K562 (cell line): ENCODE measurements around the gene ROR2.

Source experiments
- POLR2A ChIP-seq: fragments of 450-650 bp; conservative IDR thresholded peaks from 2 replicates; pipeline ENCODE4 v1.6.1; 2016
- RAD21 ChIP-seq, 2 experiments: fragments of 250-450 bp in 1 of 2; fragments of 450-650 bp in 1 of 2; sonication (Bioruptor Pico) in 1 of 2; formaldehyde crosslinking in 1 of 2; IDR thresholded peaks in 1 of 2; conservative IDR thresholded peaks in 1 of 2; 2 replicates each; pipeline versions ENCODE4 v1.4.0 to v1.8.0; 2020 to 2022; ENCODE audit warnings: mild to moderate bottlenecking in 2 of 2, moderate library complexity in 1 of 2
- RBM22 ChIP-seq: fragments of 200-400 bp; formaldehyde crosslinking; IDR thresholded peaks from 2 replicates; pipeline ENCODE4 v1.6.1; 2018; ENCODE audit warnings: low read length, low read depth; ENCODE audit not compliant: poor library complexity, severe bottlenecking

DNA sequence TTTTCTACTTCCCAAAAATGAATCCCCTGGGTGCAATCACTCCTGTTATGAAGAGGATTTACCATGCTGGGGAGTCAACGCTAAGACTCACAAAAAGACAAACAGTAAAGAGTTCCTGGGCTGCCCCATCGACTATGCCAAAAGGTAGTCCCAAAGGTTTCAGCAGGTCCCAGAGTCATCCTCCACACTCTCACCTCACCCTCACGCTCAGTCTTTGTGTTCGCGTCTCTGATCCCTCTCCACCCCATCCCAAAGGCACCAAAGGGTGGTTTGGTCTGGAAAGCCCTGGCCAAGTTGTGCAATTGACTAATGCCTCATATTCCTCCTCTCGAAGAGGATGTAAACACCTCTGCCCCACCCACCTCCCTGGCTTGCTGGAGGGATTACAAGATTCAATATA lies 286.2 kb downstream of the ROR2 start:
- TF ChIP-seq POLR2A (no peak), RAD21 (CRISPR knock-in tag; conservative IDR thresholded peaks at IDR 0.05 in 1 of 2, IDR thresholded peaks at IDR 0.05 in 1 of 2) (no peak), RBM22 (no peak)
